ENCODE data around the gene LRMDA.
"Not testable (repeated sequence)": the region's sequence is repeated elsewhere in the genome, so short reads cannot be mapped to it uniquely, and the experiment has no call there.

LRMDA gene

DNA sequence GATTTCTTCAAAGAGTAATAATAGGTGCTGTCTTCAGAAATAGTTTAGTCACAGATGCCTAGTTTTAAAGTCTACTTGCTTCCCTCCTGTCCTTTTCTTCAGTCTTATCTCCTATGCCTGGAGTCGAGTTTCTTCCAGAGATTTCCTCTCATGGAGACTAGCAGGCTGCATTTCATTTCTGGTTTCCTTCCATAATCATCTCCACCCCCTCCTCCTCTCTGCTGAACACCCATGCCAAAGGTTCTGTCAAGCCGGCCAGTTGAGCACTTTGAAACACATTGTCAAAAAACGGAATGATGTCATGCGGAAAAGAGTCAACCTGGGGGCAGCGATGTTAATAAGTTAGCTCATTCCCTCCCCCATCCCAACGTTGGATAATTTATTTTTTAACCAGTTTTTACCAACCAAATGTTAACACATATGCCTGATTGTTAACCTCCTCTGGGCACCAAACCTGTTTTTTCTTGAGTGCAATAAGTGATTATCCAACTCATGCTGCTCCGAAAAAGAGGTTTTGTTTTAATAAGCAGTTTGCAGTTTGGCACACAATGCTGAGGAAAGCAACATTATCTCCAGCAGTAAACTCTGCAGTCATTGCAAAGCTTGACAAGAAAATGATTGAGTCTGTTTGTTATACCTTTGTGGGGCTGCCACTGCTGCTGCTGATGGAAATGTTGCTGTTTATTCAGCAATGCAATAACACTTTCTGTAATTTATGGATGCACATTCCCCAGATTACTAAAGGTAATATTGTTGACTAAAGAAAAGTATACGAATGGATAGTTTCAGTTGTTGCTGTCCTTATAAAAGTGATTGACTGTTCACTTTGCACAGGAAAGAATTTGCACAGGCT is 161.6 kb downstream of the LRMDA start:
- DNase-seq, result no peak

- no peak for DNase-seq
Measured at GRCh38 chr10:75593692-75594556, 162.5 kb downstream of the LRMDA start.

GRCh38 chr10:75596930-75597620 is 165.7 kb downstream of the LRMDA start:
- no peak for DNase-seq

DNA sequence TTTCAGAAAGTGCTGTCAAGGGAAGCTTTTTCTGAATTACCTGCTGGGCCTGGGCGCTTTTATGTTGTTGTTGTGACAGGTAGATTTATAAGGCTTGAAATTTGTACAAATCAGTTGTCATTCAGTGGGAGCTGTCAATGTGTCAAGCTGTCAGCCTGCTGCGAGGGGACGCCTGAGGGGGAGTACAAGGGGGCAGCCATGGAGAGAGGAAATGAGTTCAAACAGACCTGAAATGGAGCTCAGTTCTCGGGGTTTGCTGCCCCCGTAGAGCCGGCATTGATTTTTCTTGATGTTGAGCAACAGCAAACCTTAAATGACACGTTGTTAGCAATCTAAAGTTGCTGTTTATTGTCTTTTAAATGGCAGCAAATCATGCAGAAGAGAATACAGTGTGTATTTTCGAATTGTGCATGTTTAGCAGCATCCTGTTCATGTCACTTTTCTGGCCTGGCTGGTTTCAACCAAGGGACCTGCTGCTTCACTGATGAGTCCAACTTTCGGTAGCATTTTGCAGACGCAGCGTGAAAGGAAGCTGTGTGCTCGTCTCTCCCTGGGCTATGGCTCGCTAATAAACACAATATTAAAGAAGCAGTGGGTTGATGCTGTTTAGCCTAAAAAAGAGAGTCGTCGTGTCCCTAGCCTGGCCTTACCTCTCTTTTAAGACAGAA is 166.5 kb downstream of the LRMDA start:
- DNase-seq, result no peak

- no peak for DNase-seq
Measured at GRCh38 chr10:75598998-75599397, 167.6 kb downstream of the LRMDA start.

DNA sequence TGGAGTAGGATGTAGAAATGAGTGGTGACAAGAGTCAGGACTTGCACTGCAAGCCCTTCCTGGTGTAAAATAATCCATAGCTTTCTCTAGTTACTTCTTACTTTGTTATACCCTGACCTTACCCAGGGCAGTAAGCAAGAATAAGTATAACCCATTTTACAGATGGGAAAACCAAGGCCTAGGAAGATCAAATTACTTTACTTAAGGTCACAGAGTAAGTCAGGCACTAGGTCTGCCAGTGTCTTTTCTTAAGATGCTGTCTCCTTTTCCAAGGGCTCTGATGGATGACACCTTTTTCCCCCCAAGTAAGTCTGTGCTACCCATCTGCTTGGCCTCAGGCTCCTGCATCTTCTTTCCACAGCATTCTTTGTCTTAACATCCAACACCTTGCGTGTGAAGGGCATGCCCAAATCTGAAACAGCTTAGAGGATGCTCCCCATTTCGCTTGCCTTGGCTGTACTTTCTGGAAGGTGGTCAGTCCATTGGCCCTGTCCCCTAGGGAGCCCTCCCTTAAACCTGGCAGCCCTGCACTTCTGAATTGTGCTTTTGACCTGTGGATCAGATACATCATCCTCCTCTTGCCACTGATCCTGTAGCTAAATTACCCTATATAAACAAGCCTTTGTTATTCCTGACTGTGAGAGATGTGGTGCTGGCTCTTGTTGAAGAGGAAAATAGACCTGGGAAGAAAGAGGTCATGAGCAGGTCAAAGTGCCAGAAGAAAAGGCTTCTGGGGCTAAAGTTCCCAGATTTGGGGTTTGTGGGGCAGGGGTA is 168.6 kb downstream of the LRMDA start:
- DNase-seq, result no peak

- no peak for DNase-seq
Measured at GRCh38 chr10:75600833-75601232, 169.4 kb downstream of the LRMDA start.

- DNase-seq, result no peak
Measured at GRCh38 chr10:75602341-75602740, 170.9 kb downstream of the LRMDA start.

GRCh38 chr10:75605096-75605495 is 173.7 kb downstream of the LRMDA start:
- no peak for DNase-seq

GRCh38 chr10:75605795-75606194 is 174.4 kb downstream of the LRMDA start:
- DNase-seq, result not testable (repeated sequence)

DNA sequence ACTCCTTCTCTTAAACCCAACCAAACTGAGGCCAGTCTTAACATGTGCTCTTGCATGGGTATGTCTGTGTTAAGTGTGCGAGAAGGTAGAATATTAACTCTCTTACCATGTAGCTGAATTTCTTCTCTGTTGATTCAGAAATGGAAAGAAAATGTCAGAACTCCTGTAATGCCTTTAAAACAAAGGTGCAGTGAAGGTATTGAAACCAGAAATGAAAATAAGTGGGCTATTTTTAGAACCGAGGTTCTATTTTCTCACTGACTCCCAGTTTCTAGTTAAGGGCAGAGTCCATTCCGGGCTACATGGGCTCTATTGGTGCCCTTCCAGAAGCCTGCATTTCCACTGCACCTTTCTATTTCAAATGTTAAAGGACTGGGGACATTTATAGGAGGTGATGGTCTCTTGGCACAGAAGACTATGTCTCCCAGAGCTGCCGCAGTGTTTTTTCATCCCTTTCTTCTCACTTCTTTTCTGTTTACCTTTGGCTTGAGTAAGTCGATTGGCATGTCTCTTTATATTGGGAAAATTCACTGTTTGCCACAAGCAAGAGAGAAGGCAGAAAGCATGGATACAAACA is 174.9 kb downstream of the LRMDA start:
- no peak for DNase-seq

DNA sequence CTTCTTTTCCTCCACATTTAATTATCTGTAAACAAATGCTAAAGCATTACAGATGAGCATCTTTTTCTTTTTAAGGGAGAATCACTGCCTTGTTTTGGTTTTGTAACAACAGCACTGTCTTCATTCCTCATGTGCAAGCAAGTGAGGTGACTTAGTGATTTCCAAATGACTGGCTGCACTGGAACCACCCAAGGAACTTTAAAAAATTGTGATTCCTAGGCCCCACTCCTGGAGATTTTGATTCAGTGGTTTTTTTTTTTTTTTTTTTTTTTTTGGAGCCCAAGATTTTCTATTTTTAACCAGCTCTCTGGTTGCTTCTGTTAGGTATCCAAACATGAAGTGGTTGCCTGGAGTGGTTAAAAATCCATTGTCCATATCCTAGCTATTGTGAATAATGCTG is 176.2 kb downstream of the LRMDA start:
- DNase-seq, result no peak

DNA sequence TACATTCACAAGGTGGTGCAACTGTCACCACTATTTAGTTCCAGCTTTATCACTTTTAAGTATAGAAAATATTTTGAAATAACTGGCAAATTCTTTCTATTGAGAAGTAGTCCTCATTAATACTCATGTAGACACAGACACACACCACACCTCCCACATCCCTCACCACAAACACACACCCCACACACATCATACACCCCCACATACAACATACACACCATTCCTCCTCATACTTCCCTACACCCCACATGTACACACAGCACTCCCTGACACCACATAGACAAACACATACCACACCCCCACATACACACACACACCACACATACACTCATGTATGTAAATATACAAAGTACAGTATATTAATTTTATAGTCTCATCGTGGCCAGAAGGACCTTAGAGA is 178.8 kb downstream of the LRMDA start:
- no peak for DNase-seq

GRCh38 chr10:75611172-75611992 is 180.0 kb downstream of the LRMDA start:
- no peak for DNase-seq

- DNase-seq, result no peak
Measured at GRCh38 chr10:75611993-75612372, 180.6 kb downstream of the LRMDA start.

DNA sequence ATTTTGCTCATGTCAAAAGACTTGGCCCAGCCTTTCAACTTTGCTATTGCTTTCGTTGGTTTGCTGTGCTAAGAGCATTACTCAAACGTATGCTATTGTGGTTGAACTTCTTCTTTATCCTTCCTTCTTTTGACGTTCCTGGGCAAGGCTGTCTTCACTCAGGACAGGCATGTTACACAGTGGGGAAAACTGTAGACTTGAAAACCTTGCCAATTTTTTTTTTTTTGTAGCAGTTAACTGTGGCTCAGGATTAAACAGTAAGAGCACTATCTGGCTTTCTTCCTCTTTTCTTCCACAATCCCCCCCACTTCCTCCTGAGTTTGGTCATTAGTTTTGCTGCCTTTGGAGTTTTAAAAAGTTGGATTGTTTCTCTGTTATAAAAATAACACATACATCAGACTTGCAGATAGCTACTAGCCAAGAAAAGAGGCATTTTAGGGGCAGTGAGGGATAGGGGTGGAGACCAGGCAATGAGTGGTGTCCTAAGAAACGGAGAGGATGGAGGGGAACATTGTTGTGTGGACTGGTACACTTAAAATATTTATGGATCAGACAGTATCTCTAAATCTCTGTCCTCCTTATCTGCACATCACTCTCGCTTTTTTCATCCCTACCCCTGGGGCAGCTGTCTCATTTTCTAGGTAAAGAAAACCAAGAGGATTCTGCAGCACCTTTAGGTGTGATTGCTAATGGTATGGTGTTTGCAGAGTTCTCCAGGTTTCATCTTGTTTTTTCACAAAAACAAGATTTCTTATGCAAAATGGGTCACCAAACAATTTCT is 181.7 kb downstream of the LRMDA start:
- DNase-seq, result no peak

- DNase-seq, result no peak
Measured at GRCh38 chr10:75613685-75614504, 182.5 kb downstream of the LRMDA start.

DNA sequence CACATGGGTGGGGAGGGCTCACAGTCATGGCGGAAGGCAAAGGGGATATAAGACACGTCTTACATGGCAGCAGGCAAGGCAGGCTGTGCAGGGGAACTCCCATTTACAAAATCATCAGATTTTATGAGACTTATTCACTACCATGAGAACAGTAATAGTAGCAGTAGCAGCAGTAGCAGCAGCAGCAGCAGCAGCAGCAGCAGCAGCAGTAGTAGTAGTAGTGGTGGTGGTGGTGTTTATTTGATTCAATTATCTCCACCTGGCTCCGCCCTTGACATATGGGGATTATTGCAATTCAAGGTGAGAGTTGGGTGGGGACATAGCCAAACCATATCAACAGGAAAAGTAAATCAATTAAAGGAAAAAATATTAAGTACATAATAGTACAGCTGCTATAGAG is 184.7 kb downstream of the LRMDA start:
- DNase-seq, result no peak

DNA sequence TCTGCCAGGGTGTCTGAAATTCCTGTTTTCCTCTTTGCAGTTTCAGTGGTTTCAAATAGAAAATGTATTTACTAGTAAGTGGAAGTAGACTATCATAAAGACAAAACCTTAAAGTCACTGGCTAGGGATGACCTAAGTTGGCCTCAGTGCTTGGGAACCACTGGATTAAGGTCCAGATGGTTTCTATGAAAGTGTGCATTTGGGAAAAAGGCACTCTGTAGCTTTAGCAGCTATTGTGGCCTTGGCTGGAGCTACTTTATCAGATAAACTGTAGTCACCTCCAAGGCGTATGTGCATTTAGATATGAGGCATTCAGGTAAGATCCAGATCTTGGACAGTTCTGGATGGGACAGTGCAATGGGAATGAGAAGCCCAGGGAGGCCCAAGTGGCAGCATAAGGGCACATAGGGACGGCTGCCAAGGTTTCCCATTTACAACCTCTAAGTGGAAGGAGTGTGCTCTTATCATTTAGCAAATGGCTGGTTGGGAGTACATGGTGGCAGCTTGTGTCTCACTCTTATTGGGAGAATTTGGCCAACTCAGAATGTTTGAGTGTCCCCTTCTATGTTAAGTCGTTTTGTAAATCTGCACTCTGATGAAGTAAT is 185.6 kb downstream of the LRMDA start:
- DNase-seq, result no peak
